ENCODE measurements around the gene ASB6. TPM values are rescaled to one million over a fixed set of nuclear protein-coding genes. Genes with fewer than 3 reads are reported as not detected.
A peak's percentile ranks its signal among the peaks of the same experiment; 100 is the strongest.

ASB6 gene
- total RNA-seq, 4 donors from 2014 or later = 21.7 to 29.2 (median 24.0) TPM

DNA sequence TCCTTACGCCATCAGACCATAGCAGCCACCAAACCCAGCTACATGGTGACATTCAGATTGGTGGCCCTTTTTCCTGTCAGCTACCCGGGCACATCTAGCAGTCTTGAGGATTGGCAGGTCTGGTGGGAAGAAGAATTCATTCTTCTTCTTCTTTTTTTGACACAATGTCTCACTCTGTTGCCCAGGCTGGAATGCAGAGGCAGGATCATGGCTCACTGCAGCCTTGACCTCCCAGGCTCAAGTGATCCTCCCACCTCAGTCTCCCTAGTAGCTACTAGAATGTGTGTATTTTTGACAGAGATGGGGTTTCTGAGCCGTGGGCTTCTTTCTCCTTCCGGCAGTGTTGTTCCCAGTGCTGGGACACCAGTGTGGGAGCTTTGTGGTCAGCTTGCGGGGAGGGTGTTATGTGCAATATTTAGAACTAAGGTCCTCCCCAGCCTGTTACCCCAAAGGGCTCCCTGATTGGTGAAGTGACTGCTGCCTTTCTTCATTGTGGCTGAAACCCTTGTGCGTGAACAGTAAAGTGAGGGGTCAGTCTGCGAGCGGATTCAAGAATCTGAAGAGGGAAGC is 12.6 kb downstream of the ASB6 start:
- H3K27me3 ChIP-seq = no peaks in the 10 kb centered on the region
- H3K9me3 ChIP-seq = no peaks in the 10 kb centered on the region
- no peak for TF ChIP-seq POLR2A (IDR thresholded peaks at IDR 0.05)
- TF ChIP-seq, protein P1, sequence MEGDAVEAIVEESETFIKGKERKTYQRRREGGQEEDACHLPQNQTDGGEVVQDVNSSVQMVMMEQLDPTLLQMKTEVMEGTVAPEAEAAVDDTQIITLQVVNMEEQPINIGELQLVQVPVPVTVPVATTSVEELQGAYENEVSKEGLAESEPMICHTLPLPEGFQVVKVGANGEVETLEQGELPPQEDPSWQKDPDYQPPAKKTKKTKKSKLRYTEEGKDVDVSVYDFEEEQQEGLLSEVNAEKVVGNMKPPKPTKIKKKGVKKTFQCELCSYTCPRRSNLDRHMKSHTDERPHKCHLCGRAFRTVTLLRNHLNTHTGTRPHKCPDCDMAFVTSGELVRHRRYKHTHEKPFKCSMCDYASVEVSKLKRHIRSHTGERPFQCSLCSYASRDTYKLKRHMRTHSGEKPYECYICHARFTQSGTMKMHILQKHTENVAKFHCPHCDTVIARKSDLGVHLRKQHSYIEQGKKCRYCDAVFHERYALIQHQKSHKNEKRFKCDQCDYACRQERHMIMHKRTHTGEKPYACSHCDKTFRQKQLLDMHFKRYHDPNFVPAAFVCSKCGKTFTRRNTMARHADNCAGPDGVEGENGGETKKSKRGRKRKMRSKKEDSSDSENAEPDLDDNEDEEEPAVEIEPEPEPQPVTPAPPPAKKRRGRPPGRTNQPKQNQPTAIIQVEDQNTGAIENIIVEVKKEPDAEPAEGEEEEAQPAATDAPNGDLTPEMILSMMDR (IDR thresholded peaks at IDR 0.05) = no peak
- no peak for DNase-seq
- peaks cover 10 to 13% of the 10 kb centered on the region in 2 donors for H3K36me3 ChIP-seq
- peaks cover 22 to 46% of the 10 kb centered on the region in 2 donors for H3K4me1 ChIP-seq
- H3K4me3 ChIP-seq (replicated peaks in 1 of 3) = no peak overlapping the region
- WGBS, 2 donors = 88 to 91% methylated on average over 8 of the region's 8 CpGs
- intact Hi-C loops (cut with DNase I) = no loop called here
- no peak overlapping the region for H3K27ac ChIP-seq

GRCh38 chr9:129628709-129629108 is 13.2 kb downstream of the ASB6 start:
- WGBS, 2 donors = 84 to 88% methylated on average over 6 of the region's 6 CpGs
- DNase-seq = no peak
- Histone ChIP-seq H3K27me3 (no peaks in the 10 kb centered on the region), H3K27ac (no peak overlapping the region), H3K9me3 (no peaks in the 10 kb centered on the region), H3K4me3 (replicated peaks in 1 of 3) (no peak overlapping the region), H3K4me1 (peaks cover 22 to 46% of the 10 kb centered on the region in 2 donors), H3K36me3 (peaks cover 4 to 6% of the 10 kb centered on the region in 2 donors)
- intact Hi-C loops (cut with DNase I) = no loop called here
- no peak for TF ChIP-seq POLR2A (IDR thresholded peaks at IDR 0.05)
- TF ChIP-seq, protein P1 (IDR thresholded peaks at IDR 0.05) = no peak

DNA sequence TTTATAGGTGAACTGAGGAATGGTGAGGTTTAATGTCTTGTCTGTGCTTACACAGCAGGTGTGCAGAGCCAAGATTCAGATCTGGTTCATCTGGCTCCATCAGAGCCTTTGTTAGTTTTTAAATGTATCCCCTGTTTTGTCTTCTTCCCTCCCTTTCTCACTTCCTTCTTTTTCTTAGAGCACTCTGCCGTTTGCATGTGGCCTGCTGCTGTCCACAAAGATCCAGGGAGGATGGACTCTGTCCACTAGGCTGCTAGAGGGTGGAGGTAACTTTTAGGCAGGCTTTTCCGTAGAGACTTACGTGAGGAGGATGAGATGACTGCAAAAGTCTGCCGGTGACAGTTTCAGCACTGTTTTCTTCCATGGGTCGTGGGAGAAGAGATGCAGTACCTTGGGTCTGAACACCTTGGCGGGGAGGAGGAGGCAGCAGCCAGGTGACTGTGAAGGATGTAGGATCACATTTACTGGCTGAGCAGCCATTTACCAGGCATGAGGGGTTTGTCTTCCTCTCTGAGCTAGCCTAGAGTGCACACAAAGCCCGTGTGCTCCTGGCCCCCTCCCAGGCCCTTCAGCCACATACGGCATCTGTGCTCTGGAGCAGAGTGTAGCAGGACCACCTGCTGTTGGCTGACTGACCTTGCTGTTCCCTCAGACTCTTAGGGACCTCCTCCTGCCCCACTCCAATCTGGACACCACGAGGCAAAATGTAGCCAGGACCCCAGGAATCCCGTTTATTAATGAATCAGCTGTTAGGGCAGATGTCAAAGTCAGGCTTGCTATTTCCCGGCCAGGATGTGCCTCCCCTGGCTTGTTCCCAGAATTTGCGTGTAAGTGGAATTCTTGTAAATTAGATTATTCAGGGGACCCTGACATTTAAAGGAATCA is 14.2 kb downstream of the ASB6 start:
- Histone ChIP-seq H3K4me3 (replicated peaks in 1 of 3) (no peak overlapping the region), H3K4me1 (peaks cover 22 to 46% of the 10 kb centered on the region in 2 donors)

GRCh38 chr9:129626625-129627284 is 15.2 kb downstream of the ASB6 start:
- Histone ChIP-seq H3K27ac (peak overlapping the region; percentile 48 to 90 (median 70)), H3K4me3 (replicated peaks in 1 of 3) (peak overlapping the region; percentile 28 to 72 (median 51)), H3K9me3 (no peaks in the 10 kb centered on the region), H3K27me3 (no peaks in the 10 kb centered on the region), H3K36me3 (no peaks in the 10 kb centered on the region), H3K4me1 (peaks cover 21 to 43% of the 10 kb centered on the region in 2 donors)
- 6 to 7% methylated on average over 19 to 20 of the region's 20 CpGs for WGBS, 2 donors
- intact Hi-C loops (cut with DNase I) = no loop called here
- TF ChIP-seq, protein P1 (IDR thresholded peaks at IDR 0.05) = no peak
- no peak for TF ChIP-seq POLR2A (IDR thresholded peaks at IDR 0.05)
- peak in 1 of 2 donors; percentile 36 for DNase-seq

More for the DNA sequence above, 14.2 kb downstream of the ASB6 start:
- Histone ChIP-seq H3K9me3 (no peaks in the 10 kb centered on the region), H3K27ac (peak overlapping the region in 1 of 3 donors; percentile 70), H3K27me3 (no peaks in the 10 kb centered on the region), H3K36me3 (peaks cover 0 to under 1% of the 10 kb centered on the region in 2 donors)
- TF ChIP-seq POLR2A (IDR thresholded peaks at IDR 0.05) = no peak
- TF ChIP-seq, protein P1 (IDR thresholded peaks at IDR 0.05) = no peak
- no peak for DNase-seq
- intact Hi-C loops (cut with DNase I) = no loop called here
- 64 to 70% methylated on average over 8 to 11 of the region's 12 CpGs for WGBS, 2 donors

Measured in thyroid gland (tissue), 4 donors.